IgD-negative memory B cell (primary cell): ENCODE measurements around the gene SCTR. TPM values are rescaled to one million over a fixed set of nuclear protein-coding genes. Genes with fewer than 3 reads are reported as not detected.

Experiments used
- H3K27ac Mint-ChIP-seq, 3 donors: one replicate each; pipeline ENCODE4 v1.8.0; 2020 to 2022; ENCODE audit warnings: mild to moderate bottlenecking in 3 of 3, mixed read lengths in 3 of 3, moderate library complexity in 1 of 3
- H3K27me3 Mint-ChIP-seq: one replicate; pipeline ENCODE4 v1.8.0; 2021; ENCODE audit warnings: mixed read lengths
- H3K36me3 Mint-ChIP-seq: one replicate; pipeline ENCODE4 v1.8.0; 2020; ENCODE audit warnings: mild to moderate bottlenecking, mixed read lengths
- H3K4me1 Mint-ChIP-seq, 3 donors: one replicate each; pipeline ENCODE4 v1.8.0; 2020 to 2022; ENCODE audit warnings: mixed read lengths in 3 of 3, mild to moderate bottlenecking in 1 of 3
- H3K4me3 Mint-ChIP-seq, 4 donors: one replicate each; pipeline ENCODE4 v1.8.0; 2020 to 2022; ENCODE audit warnings: mild to moderate bottlenecking in 4 of 4, mixed read lengths in 4 of 4, moderate library complexity in 3 of 4
- H3K9me3 Mint-ChIP-seq, 3 donors: one replicate each; pipeline ENCODE4 v1.8.0; 2020 to 2021; ENCODE audit warnings: mixed read lengths in 3 of 3, mild to moderate bottlenecking in 1 of 3
- polyA plus RNA-seq: library from polyadenylated mRNA; unstranded; fragments of 300-500 nt; fragmentation: Illumina TruSeq; gene quantifications from one replicate; pipeline ENCODE4 v1.2.3, GENCODE V29; 2021

Gene SCTR
- polyA plus RNA-seq, 1 donor from 2014 or later: not detected

DNA sequence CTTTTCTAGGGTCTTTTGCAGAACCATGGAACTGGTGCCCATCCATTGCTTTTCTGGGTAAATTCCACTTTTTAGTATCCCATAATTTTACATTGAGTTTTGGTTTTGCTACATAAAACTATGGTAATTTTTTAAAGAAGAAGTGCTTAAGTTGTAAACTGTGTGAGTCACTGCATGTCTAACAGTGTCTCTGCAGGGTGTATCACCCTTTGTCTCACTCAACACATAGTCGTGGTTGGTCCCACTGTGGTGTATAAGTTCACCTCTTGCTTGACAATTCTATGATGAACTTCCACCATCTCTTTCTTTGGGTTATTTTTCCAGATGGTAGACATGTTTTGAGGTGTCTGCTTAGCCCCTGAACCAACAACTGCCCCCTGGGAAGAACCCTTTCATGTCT lies 10.5 kb downstream of the SCTR start:
- H3K9me3 Mint-ChIP-seq: peaks cover 0 to 5% (median 0%) of the 10 kb centered on the region in 3 donors
- peaks cover 17% of the 10 kb centered on the region for H3K27me3 Mint-ChIP-seq
- H3K4me1 Mint-ChIP-seq: no peaks in the 10 kb centered on the region
- no peak overlapping the region for H3K4me3 Mint-ChIP-seq
- no peak overlapping the region for H3K27ac Mint-ChIP-seq
- peaks cover 3% of the 10 kb centered on the region for H3K36me3 Mint-ChIP-seq

DNA sequence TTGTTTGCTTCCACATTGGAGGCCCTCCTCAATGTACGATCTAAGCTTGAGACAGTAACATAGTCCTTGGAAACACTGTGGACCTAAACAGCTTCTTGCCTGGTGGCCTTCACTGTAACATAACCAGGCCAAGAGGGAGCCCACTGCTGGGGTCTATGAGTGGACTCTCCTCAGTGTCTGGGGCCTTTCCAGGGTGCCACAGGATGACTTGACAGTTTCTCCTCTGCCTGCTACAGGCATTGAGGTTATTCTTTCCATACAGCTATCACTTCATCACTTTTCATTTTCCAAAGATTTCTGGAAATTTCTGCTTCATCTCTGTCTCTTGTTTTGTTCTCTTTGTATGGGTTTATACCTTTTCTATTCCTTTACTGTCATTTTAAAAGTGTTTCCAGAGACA lies 11.3 kb downstream of the SCTR start:
- peaks cover 0 to 1% (median 0%) of the 10 kb centered on the region in 3 donors for H3K4me1 Mint-ChIP-seq
- H3K9me3 Mint-ChIP-seq: peaks cover 0 to 5% (median 0%) of the 10 kb centered on the region in 3 donors
- peaks cover 3% of the 10 kb centered on the region for H3K36me3 Mint-ChIP-seq
- peaks cover 17% of the 10 kb centered on the region for H3K27me3 Mint-ChIP-seq
- H3K27ac Mint-ChIP-seq: no peak overlapping the region
- no peak overlapping the region for H3K4me3 Mint-ChIP-seq

DNA sequence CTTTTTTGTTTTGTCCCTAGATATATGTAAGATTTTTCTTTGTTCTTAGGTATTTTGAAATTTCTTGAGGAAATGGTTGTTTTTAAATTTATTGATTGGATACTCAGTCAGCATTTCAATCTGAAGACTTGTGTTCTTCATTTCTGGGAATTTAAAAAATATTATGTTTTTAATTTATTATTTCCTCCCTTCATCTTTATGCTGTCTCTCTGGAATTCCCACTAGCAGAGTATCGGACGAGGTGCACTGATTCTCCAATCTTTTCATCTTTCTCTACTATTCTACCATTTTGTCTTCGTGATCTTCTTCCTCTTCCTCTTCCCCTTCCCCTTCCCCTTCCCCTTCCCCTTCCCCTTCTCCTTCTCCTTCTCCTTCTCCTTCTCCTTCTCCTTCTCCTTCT lies 12.3 kb downstream of the SCTR start:
- H3K36me3 Mint-ChIP-seq: peaks cover 3% of the 10 kb centered on the region
- H3K4me1 Mint-ChIP-seq: peaks cover 0 to 3% (median 2%) of the 10 kb centered on the region in 3 donors
- H3K9me3 Mint-ChIP-seq: peaks cover 0 to 5% (median 0%) of the 10 kb centered on the region in 3 donors
- H3K4me3 Mint-ChIP-seq: no peak overlapping the region
- peaks cover 19% of the 10 kb centered on the region for H3K27me3 Mint-ChIP-seq
- H3K27ac Mint-ChIP-seq: no peak overlapping the region

DNA sequence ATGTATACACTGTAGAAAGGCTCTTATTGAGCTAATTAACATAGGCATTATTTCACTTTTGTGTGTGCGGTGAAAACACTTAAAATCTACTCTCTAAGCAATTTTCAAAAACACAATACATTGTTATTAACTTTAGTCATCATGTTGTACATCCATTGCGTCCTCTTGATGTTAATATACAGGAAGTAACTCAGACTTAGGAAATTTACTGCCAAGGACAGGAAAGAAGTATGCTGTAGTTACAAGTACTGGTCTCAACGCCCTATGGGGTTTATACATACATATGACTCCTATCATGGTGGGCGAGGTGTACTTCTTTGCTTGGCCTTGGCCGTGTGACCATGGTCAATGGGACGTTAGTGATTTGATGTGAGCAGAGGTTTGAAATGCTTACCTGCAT lies 15.5 kb downstream of the SCTR start:
- peaks cover 0 to 3% (median 2%) of the 10 kb centered on the region in 3 donors for H3K4me1 Mint-ChIP-seq

DNA sequence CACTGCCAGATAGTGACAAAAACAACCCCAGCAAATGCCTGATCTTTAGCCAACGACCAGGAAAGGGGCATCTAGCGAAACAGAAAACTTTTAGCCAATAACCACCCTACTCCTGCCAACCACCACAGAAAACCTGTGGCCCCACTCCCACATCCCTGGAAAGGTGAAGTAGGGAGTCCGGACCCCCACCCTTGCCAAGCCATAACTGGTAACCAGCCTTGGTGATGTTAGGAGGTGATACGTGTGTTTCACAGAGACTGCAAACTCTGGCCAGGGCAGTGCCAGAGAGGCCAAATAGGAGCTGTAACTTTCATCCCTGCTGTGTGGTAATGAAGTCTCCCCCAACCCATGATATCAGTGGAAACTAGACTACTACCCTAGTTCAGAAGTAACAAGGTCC lies 27.6 kb downstream of the SCTR start:
- H3K27me3 Mint-ChIP-seq: peaks cover 16% of the 10 kb centered on the region
- H3K27ac Mint-ChIP-seq: no peak overlapping the region
- no peak overlapping the region for H3K4me3 Mint-ChIP-seq
- H3K9me3 Mint-ChIP-seq: peaks cover 8 to 38% (median 23%) of the 10 kb centered on the region in 3 donors
- H3K4me1 Mint-ChIP-seq: no peaks in the 10 kb centered on the region
- peaks cover 1% of the 10 kb centered on the region for H3K36me3 Mint-ChIP-seq

More for the DNA sequence above, 15.5 kb downstream of the SCTR start:
- Mint-ChIP-seq H3K36me3 (peaks cover 3% of the 10 kb centered on the region), H3K27ac (no peak overlapping the region), H3K27me3 (peaks cover 4% of the 10 kb centered on the region), H3K4me3 (no peak overlapping the region), H3K9me3 (peaks cover 0 to 3% (median 0%) of the 10 kb centered on the region in 3 donors)

DNA sequence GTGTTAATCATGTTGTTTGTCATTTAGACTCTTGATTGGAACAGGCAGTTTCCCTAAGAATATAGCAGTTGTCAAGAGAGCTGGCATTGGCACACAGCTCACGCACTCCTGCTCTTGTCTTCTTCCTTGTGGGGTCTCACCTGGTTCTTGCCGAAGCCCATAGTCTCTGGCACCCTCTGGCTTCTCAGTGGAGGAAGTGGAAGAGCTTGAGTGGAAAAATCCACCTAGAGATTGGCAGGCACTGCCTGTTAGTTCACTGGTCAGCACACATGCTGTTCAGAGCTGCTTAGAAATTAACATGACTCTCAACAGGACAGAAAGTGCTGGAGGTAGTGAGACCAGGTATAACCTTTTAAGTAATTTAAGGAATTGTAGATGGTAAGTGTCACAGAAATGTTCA lies 28.3 kb downstream of the SCTR start:
- Mint-ChIP-seq H3K9me3 (peaks cover 7 to 33% (median 18%) of the 10 kb centered on the region in 3 donors), H3K4me1 (no peaks in the 10 kb centered on the region), H3K27ac (no peak overlapping the region), H3K4me3 (no peak overlapping the region), H3K27me3 (peaks cover 16% of the 10 kb centered on the region), H3K36me3 (no peaks in the 10 kb centered on the region)

DNA sequence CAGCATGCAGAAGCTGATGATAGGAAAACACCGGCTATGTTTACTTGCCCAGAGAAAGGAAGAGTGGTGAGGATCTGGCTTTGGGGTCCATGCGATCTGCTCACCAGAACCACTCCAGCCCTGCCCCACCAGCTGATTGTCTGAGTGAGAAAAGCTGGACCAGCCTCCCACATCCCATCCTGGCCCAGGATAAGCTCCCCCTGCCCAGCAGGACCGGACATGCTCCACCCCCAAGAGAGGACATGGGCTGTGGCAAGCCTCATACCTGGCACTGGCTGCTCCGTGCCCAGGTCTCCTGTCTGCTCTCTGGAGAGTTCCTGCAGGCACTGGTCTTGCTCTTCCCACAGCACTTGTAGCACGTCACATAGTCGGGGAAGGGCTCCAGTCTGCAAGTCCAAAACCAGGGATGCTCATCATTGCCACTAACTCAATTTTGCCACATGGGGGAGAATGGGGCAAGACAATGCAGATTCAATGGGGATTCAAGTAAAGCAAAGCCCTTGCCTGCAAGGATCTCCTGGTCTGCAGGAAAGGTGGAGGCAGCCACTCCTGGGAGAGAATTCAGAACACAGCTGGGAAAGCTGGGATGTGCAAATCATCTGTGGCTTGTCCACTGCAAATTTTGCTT lies 30.0 kb downstream of the SCTR start:
- H3K27me3 Mint-ChIP-seq: peaks cover 16% of the 10 kb centered on the region
- H3K36me3 Mint-ChIP-seq: no peaks in the 10 kb centered on the region
- H3K4me1 Mint-ChIP-seq: no peaks in the 10 kb centered on the region
- no peak overlapping the region for H3K4me3 Mint-ChIP-seq
- H3K9me3 Mint-ChIP-seq: peaks cover 3 to 21% (median 10%) of the 10 kb centered on the region in 3 donors
- no peak overlapping the region for H3K27ac Mint-ChIP-seq

DNA sequence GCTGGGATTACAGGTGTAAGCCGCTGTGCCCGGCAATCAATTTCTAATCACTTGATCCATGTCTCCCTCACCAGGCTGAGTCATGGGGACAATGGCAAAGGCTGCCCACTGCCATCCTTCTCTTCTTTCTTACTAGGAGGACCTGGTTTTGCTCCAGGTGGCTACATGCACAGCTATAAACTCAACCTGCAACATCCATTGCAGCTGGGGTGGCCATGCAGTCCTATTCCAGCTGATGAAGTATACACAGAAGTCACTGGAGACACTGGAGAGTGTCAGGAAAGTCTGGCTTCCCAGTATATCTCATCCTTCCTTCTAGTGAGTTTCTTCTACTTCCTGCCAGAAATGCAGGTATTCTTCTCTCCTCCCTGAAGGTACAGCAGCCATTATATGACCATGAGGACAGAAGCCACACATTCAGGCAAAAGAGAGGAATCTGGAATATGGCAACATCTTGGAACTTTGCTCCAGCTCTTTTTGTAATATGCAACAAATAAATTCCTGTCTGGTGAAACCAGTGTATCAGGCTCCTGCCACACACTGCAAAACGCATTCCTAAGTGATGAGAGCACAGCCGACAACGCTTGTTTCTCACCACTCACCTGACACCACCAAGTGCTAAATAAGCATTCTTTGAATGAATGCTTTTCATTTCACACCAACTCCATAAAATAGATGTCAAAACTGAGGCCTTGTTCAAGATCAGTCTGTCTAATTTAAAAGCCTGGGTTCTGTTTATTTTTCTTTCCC lies 32.3 kb downstream of the SCTR start:
- Mint-ChIP-seq H3K27me3 (peaks cover 16% of the 10 kb centered on the region), H3K4me3 (no peak overlapping the region), H3K27ac (no peak overlapping the region), H3K36me3 (no peaks in the 10 kb centered on the region), H3K4me1 (no peaks in the 10 kb centered on the region), H3K9me3 (no peaks in the 10 kb centered on the region)

DNA sequence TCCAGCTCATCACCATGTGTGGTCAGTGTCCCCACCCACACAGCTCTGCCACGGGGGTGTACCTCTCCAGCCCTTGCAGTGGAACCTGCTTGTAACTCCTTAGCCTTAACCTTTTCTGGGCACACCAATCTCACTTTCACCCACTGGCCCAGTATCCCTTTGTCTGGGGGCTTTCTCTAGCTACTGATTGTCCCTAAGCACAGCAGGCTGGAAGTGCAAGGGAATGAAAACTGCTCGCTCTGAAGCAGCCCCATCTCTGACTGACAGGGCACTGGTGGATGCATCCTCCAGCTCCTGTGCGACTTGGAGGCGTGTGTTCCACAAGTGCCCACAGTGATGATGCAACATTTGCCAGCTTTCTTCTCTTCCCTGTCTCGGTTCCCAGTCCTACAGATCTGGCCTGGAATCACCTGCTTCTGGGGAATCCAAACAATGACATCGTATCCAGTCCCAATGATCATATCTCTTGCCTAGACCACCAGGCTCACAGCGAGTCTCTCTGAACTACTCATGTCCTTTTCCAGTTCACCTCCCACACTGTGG lies 33.6 kb downstream of the SCTR start:
- Mint-ChIP-seq H3K36me3 (no peaks in the 10 kb centered on the region), H3K27me3 (peaks cover 17% of the 10 kb centered on the region), H3K4me1 (no peaks in the 10 kb centered on the region), H3K9me3 (no peaks in the 10 kb centered on the region), H3K27ac (no peak overlapping the region), H3K4me3 (no peak overlapping the region)

DNA sequence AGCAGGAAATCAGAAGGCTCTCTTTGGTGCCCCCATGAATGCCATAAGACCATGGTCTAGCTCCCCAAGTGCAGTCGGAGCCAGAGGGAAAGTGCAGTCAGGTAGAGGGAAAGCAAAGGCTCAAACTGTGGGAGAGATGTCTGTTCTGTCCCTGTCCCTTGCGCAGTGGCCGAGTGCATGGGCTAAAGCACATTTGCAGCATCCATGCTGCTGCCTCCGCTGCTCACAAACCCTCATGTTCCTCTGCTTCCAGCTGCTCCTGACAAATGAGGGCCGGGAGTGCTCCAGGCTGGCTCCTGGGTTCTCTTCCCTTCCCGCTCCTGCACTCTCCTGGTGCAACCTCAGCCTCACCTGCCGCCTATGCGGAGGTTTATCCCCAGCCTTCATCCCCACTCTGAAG lies 34.2 kb downstream of the SCTR start:
- no peaks in the 10 kb centered on the region for H3K4me1 Mint-ChIP-seq
- H3K4me3 Mint-ChIP-seq: no peak overlapping the region
- no peak overlapping the region for H3K27ac Mint-ChIP-seq
- H3K9me3 Mint-ChIP-seq: no peaks in the 10 kb centered on the region
- peaks cover 19% of the 10 kb centered on the region for H3K27me3 Mint-ChIP-seq
- no peaks in the 10 kb centered on the region for H3K36me3 Mint-ChIP-seq

DNA sequence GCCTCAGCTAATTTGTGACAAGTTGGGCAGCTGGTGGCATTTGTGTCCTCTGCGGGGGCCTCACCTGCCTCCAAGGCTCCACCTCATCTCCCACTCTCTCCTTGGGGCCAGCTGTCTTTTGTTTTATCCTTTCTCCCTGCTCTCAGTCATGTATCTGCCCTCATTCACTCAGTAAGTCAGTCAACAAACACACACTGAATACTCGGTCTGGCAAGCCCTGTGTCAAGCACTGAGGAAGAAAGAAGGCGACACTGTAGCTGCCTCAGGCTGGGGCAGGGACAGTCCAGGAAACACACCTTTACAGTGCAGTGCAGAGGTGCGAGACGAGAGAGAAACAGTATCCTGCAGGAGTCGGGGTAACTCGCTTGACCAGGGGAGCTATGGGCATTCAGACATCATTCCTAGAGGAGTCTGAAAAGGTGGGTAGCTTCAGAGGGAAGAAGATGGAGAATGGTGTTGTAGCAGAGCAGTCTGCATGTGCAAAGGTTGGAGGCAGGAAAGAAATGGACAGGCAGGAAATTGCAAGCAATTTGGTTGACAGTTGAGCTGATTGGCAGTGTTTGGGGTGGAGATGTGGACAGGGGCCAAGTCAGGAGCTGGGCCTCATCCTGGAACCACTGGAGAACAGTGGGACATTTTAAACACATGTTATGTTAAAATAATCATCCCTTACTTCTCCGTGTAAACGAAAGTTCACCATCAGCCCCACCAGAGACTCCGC lies 34.9 kb downstream of the SCTR start:
- no peaks in the 10 kb centered on the region for H3K9me3 Mint-ChIP-seq
- H3K27me3 Mint-ChIP-seq: peaks cover 16% of the 10 kb centered on the region
- H3K36me3 Mint-ChIP-seq: no peaks in the 10 kb centered on the region
- H3K27ac Mint-ChIP-seq: no peak overlapping the region
- H3K4me1 Mint-ChIP-seq: no peaks in the 10 kb centered on the region
- no peak overlapping the region for H3K4me3 Mint-ChIP-seq

DNA sequence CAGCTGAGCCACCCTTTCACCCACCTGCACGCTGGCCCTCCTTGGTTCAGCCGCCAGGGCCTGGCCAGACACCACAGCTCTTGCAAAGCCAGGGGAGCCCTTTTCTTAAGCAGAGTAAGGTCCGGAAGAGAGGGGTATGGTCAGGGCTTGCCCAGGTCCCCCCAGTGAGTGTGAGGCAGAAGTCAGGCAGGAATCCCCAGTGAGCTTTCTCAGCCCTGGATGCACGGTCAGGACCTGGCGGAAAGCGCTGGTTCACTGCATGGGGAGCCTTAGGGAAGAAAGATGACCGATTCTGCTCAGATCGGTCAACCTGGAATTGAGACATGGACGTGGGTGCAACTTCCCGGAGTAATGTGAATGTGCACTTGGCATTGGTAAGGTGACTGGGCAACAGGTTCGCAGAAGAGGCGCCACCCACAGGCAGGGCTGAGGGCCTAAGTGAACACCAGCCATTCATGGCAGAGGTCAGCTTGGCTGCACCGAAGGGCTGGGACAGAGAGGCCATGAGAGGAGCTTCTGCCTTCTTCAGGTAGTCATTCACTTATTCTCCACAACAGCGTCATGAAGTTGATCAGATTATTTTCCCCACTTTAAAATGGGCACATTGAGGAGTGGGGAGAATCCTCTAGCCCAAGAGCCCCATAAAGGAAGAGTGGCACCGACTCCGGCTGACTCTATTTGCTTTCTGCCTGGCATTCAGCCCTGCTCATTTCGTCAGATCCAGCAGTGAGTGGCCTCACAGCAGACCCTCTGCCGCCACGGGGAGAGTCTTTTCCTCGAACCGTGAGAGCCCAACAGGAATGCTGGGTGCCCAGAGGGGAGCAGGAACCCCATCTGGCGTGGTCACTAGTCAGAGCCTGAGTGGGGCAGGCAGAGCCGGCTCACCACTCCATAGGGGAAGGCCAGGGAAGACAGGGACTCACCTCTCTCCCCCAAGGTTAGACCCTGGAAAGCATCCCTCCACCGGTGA lies 35.8 kb downstream of the SCTR start:
- no peak overlapping the region for H3K27ac Mint-ChIP-seq
- H3K9me3 Mint-ChIP-seq: no peaks in the 10 kb centered on the region
- no peaks in the 10 kb centered on the region for H3K4me1 Mint-ChIP-seq
- peaks cover 15% of the 10 kb centered on the region for H3K27me3 Mint-ChIP-seq
- no peak overlapping the region for H3K4me3 Mint-ChIP-seq
- no peaks in the 10 kb centered on the region for H3K36me3 Mint-ChIP-seq

DNA sequence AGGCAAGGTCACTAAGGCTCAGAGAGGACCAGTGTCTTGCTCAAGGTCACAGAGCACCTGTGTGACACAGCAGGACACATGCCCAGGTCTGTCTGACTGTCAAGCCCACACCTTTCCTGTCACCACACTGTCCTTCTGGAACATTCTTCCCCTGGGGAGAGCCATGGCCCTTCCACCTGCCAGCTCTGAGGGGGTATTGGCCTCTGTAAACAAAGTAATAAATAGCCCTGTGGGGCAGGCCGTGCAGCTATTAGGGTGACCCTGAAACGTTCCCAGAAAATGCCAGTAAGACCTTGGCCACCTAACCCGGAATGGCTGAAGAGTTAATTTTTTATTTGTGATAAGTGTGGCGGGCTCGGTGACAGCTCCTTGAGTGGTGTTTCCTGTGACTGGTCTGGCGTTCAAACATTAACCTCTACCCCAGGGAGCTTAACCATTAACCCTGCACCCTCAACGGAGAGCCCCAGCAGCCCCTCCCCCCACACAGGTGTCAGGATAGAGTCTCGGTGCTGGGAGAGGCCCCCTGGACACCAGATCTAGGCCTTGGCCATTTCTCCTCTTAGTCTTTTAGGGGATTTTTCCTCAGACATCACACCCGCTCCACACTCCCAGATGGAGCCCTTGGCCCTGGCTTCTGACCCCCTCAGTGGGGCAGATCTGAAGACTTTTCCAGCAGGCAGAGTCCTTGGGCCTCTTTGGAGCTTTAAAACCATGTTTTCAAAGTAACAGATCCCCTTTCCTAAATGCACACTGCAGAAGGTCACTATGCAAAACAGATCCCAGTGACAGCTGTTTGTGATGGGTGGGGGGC lies 36.6 kb downstream of the SCTR start:
- Mint-ChIP-seq H3K9me3 (no peaks in the 10 kb centered on the region), H3K27me3 (peaks cover 15% of the 10 kb centered on the region), H3K36me3 (no peaks in the 10 kb centered on the region), H3K27ac (no peak overlapping the region), H3K4me1 (no peaks in the 10 kb centered on the region), H3K4me3 (no peak overlapping the region)

DNA sequence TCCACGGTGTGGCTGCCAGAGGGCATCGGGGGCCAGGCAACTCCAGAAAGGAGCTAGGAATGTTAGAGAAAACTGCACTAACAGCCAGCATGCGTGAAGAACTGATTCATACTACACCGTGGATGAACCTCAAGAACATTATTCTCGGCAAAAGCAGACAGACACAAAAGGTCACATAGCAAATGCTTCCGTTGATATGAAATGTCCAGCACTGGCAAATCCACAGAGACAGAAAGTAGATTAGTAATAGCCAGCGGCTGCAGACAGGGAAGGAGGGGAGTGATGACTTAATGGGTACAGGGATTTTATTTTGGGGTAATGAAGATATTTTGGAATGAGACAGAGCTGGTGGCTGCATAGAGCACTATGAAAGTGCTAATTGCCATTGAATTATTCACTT lies 37.4 kb downstream of the SCTR start:
- Mint-ChIP-seq H3K4me3 (no peak overlapping the region), H3K27ac (no peak overlapping the region), H3K9me3 (no peaks in the 10 kb centered on the region), H3K27me3 (peaks cover 15% of the 10 kb centered on the region), H3K36me3 (no peaks in the 10 kb centered on the region), H3K4me1 (no peaks in the 10 kb centered on the region)
